HCT116 (cell line): ENCODE measurements around the gene MAP4K4. TPM values are rescaled to one million over a fixed set of nuclear protein-coding genes. Genes with fewer than 3 reads are reported as not detected.

Experiments used
- ATAC-seq: fragments of 200-7000 bp; cut with Tn5 transposase; 2 replicates; pipeline ENCODE4 v1.9.1; 2020; ENCODE audit warnings: mild to moderate bottlenecking, moderate library complexity
- BruUV-seq: library from RNA; stranded (reverse); fragments of 400-500 nt; replicated peaks from 2 replicates; lab custom pipeline; 2021; lab: Mats Ljungman, UMichigan
- CTCF ChIA-PET: fragments of 300-600 bp; sonication (Branson Sonifier 250); formaldehyde crosslinking; loops from one replicate; lab custom pipeline; 2021; ENCODE audit warnings: antibody characterized with exemption; lab: Charles Lee
- POLR2A ChIA-PET: fragments of 300-600, 350-600 bp; sonication (Branson Sonifier 250); formaldehyde crosslinking; loops from one replicate; lab custom pipeline; 2021; ENCODE audit warnings: antibody characterized with exemption; lab: Charles Lee
- RAD21 ChIA-PET, 2 experiments: fragments of 300-600 bp; sonication (Branson Sonifier 250); formaldehyde crosslinking; loops; one replicate each; lab custom pipeline; 2023; ENCODE audit warnings: low total read pairs in 2 of 2; ENCODE audit not compliant: uncharacterized antibody in 2 of 2, unreplicated experiment in 2 of 2, low non-redundant PET in 1 of 2; lab: Charles Lee
- DNase-seq: peaks from one replicate; pipeline ENCODE4 v3.0.0-alpha.2; 2010; ENCODE audit warnings: low read depth, low spot score
- H2AFZ ChIP-seq: fragments of 200-600 bp; shearing (Covaris generic), sonication (generic); 2 replicates; pipeline ENCODE4 v1.6.1; 2017; ENCODE audit warnings: low read depth, mixed run types, mixed read lengths, antibody characterized with exemption, low read length; ENCODE audit not compliant: poor library complexity, severe bottlenecking
- H3K27ac ChIP-seq: 2 replicates; pipeline ENCODE4 v1.5.1; 2012; ENCODE audit warnings: low read depth, low read length
- H3K27me3 ChIP-seq: fragments of 200-600 bp; sonication (generic); 2 replicates; pipeline ENCODE4 v1.6.1; 2016; ENCODE audit warnings: mixed run types, low read length, mixed read lengths; ENCODE audit not compliant: insufficient read depth
- H3K36me3 ChIP-seq, 2 experiments: fragments of 200-500 bp in 1 of 2; fragments of 200-600 bp in 1 of 2; sonication (Bioruptor generic) in 1 of 2; sonication (generic) in 1 of 2; 2 replicates each; pipeline versions ENCODE4 v1.5.1 to v1.6.1; 2014 to 2016; ENCODE audit warnings: low read length in 2 of 2, inconsistent platforms in 1 of 2, mixed read lengths in 1 of 2, mixed run types in 1 of 2; ENCODE audit not compliant: insufficient read depth in 2 of 2, control insufficient read depth in 1 of 2
- H3K4me1 ChIP-seq, 2 experiments: fragments of 200-600 bp in 1 of 2; sonication (generic) in 1 of 2; 2 replicates each; pipeline versions ENCODE4 v1.5.1 to v1.6.1; 2012 to 2017; ENCODE audit warnings: low read length in 2 of 2, inconsistent platforms in 1 of 2, mild to moderate bottlenecking in 1 of 2, mixed read lengths in 1 of 2, mixed run types in 1 of 2, moderate library complexity in 1 of 2; ENCODE audit not compliant: insufficient read depth in 2 of 2, control insufficient read depth in 1 of 2
- H3K4me2 ChIP-seq: fragments of 200-600 bp; sonication (generic); 2 replicates; pipeline ENCODE4 v1.6.1; 2017; ENCODE audit warnings: mixed run types, low read length, mixed read lengths
- H3K4me3 ChIP-seq, 2 experiments: fragments of 200-600 bp in 1 of 2; sonication (generic) in 1 of 2; replicated peaks in 1 of 2; 2 replicates each; pipeline ENCODE4 v1.5.1; 2011 to 2016; ENCODE audit warnings: low read length in 2 of 2, control low read depth in 1 of 2, low read depth in 1 of 2, mild to moderate bottlenecking in 1 of 2, mixed read lengths in 1 of 2, mixed run types in 1 of 2
- H3K79me2 ChIP-seq: fragments of 200-600 bp; sonication (generic); 2 replicates; pipeline ENCODE4 v1.6.1; 2017; ENCODE audit warnings: mild to moderate bottlenecking, mixed run types, low read length, moderate library complexity, mixed read lengths; ENCODE audit not compliant: insufficient read depth
- H3K9ac ChIP-seq: fragments of 200-600 bp; sonication (generic); 2 replicates; pipeline ENCODE4 v1.6.1; 2016; ENCODE audit warnings: low read length, mixed read lengths
- H3K9me2 ChIP-seq: fragments of 200-600 bp; sonication (generic), shearing (Covaris generic); 2 replicates; pipeline ENCODE4 v1.6.1; 2017; ENCODE audit warnings: mixed run types, mild to moderate bottlenecking, moderate library complexity; ENCODE audit not compliant: insufficient read depth
- H3K9me3 ChIP-seq, 2 experiments: fragments of 200-500 bp in 1 of 2; fragments of 200-600 bp in 1 of 2; sonication (Bioruptor generic) in 1 of 2; sonication (generic) in 1 of 2; 2 replicates each; pipeline ENCODE4 v1.6.1; 2014 to 2017; ENCODE audit warnings: low read length in 2 of 2, mixed read lengths in 2 of 2, inconsistent platforms in 1 of 2, low read depth in 1 of 2, mild to moderate bottlenecking in 1 of 2, mixed run types in 1 of 2, moderate library complexity in 1 of 2; ENCODE audit not compliant: control insufficient read depth in 1 of 2, insufficient read depth in 1 of 2
- H4K20me1 ChIP-seq: fragments of 200-600 bp; sonication (generic), shearing (Covaris generic); 2 replicates; pipeline ENCODE4 v1.6.1; 2017; ENCODE audit warnings: mixed run types, mild to moderate bottlenecking, moderate library complexity; ENCODE audit not compliant: insufficient read depth
- EZH2 ChIP-seq: fragments of 200-600 bp; sonication (generic); IDR thresholded peaks from 2 replicates; pipeline ENCODE4 v1.6.1; 2017; ENCODE audit warnings: antibody characterized with exemption, mixed run types
- EZH2phosphoT487 ChIP-seq: fragments of 200-600 bp; IDR thresholded peaks from 2 replicates; pipeline ENCODE4 v1.6.1; 2018; ENCODE audit warnings: antibody characterized with exemption, borderline replicate concordance
- RAD21 ChIP-seq: IDR thresholded peaks from 2 replicates; pipeline ENCODE4 v1.6.1; 2012; ENCODE audit warnings: low read depth, mild to moderate bottlenecking
- SP1 ChIP-seq: IDR thresholded peaks from 2 replicates; pipeline ENCODE4 v1.6.1; 2012; ENCODE audit warnings: low read depth
- SRF ChIP-seq: IDR thresholded peaks from 2 replicates; pipeline ENCODE4 v1.6.1; 2012; ENCODE audit warnings: low read depth
- TCF7L2 ChIP-seq: IDR thresholded peaks from 2 replicates; pipeline ENCODE4 v1.7.0; 2011; ENCODE audit warnings: borderline replicate concordance, inconsistent platforms; ENCODE audit not compliant: insufficient read depth, insufficient read length; ENCODE audit errors: extremely low read depth
- ZFX ChIP-seq: fragments of 450-650 bp; IDR thresholded peaks from 2 replicates; pipeline ENCODE4 v1.6.1; 2017
- ZNF274 ChIP-seq: fragments of 200-500 bp; sonication (Bioruptor generic); IDR thresholded peaks from 2 replicates; pipeline ENCODE4 v1.6.1; 2014; ENCODE audit warnings: mild to moderate bottlenecking, low read depth, low read length, inconsistent platforms
- intact Hi-C: fragments of 100-400 bp; cut with micrococcal nuclease; formaldehyde crosslinking; loops from 2 replicates; pipeline ENCODE4 v1.10.0; 2022
- total RNA-seq: library from RNA; stranded (reverse); gene quantifications from one replicate; pipeline ENCODE4 v1.2.1, GENCODE V29; 2021; ENCODE audit not compliant: unreplicated experiment
- TF ChIP-seq, protein P1 (sequence below), 3 experiments: fragments of 200-600 bp in 1 of 3; sonication (generic) in 1 of 3; IDR thresholded peaks in 2 of 3; conservative IDR thresholded peaks in 1 of 3; 2 replicates each; pipeline ENCODE4 v1.5.1; 2012 to 2017; ENCODE audit warnings: low read depth in 2 of 3, low read length in 2 of 3, antibody characterized with exemption in 1 of 3, borderline replicate concordance in 1 of 3, control low read depth in 1 of 3, mild to moderate bottlenecking in 1 of 3, mixed read lengths in 1 of 3, mixed run types in 1 of 3, moderate library complexity in 1 of 3; ENCODE audit not compliant: insufficient read depth in 1 of 3
- TF ChIP-seq, protein P2 (sequence below): IDR thresholded peaks from 2 replicates; pipeline ENCODE4 v1.6.1; 2012

The MAP4K4 gene
- total RNA-seq, 1 experiment from 2014 or later = 62.3 TPM

DNA sequence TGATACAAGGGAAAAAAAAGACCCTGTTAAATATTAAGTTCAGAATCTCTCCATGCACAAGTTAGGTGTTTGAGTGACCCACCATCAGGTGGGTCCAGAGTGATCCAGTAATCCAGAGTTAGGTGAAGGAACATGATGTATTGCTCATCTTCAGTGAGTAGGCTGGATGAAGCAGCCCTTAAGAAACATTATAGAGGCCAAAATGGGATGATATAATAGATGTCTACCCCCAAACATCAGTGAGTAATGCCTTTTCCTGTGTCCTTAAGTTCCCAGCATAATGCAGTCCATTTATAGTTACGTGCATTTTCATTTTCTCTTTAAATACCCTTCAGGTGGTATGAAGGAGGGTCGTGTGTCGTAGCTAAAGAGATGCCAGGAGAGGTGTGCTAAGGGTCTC is 89.6 kb downstream of the MAP4K4 start:
- no peak overlapping the region for H3K4me3 ChIP-seq
- no TSS peak for BruUV-seq
- TF ChIP-seq, protein P1, sequence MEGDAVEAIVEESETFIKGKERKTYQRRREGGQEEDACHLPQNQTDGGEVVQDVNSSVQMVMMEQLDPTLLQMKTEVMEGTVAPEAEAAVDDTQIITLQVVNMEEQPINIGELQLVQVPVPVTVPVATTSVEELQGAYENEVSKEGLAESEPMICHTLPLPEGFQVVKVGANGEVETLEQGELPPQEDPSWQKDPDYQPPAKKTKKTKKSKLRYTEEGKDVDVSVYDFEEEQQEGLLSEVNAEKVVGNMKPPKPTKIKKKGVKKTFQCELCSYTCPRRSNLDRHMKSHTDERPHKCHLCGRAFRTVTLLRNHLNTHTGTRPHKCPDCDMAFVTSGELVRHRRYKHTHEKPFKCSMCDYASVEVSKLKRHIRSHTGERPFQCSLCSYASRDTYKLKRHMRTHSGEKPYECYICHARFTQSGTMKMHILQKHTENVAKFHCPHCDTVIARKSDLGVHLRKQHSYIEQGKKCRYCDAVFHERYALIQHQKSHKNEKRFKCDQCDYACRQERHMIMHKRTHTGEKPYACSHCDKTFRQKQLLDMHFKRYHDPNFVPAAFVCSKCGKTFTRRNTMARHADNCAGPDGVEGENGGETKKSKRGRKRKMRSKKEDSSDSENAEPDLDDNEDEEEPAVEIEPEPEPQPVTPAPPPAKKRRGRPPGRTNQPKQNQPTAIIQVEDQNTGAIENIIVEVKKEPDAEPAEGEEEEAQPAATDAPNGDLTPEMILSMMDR (IDR thresholded peaks at IDR 0.05 in 2 of 3, conservative IDR thresholded peaks at IDR 0.05 in 1 of 3; ENCODE audit: borderline replicate concordance in 1 of 3, insufficient read depth in 1 of 3, low read depth in 2 of 3, low read length in 2 of 3) = no peak
- TF ChIP-seq SP1 (no peak), SRF (no peak), EZH2 (no peak), TCF7L2 (no peak), ZNF274 (no peak), EZH2phosphoT487 (no peak), ZFX (no peak)
- CTCF ChIA-PET = no interaction called here
- H3K9me3 ChIP-seq = no peaks in the 10 kb centered on the region
- no peaks in the 10 kb centered on the region for H3K9me2 ChIP-seq
- RAD21 ChIA-PET = no interaction called here
- ATAC-seq (no peak), DNase-seq (no peak)
- no peak overlapping the region for H2AFZ ChIP-seq
- H3K9ac ChIP-seq = no peak overlapping the region
- H3K27me3 ChIP-seq = no peaks in the 10 kb centered on the region
- H3K4me2 ChIP-seq = no peak overlapping the region
- H3K27ac ChIP-seq = no peak overlapping the region
- intact Hi-C loops = no loop called here
- POLR2A ChIA-PET = no interaction called here
- peaks cover 7 to 14% of the 10 kb centered on the region in 2 experiments; a peak in 3 of 4 replicates for H3K4me1 ChIP-seq
- peaks cover 0 to 4% of the 10 kb centered on the region in 2 experiments; a peak in 1 of 4 replicates for H3K36me3 ChIP-seq
- no peaks in the 10 kb centered on the region; the same call in 1 of the 2 replicates for H4K20me1 ChIP-seq
- peaks cover 71% of the 10 kb centered on the region for H3K79me2 ChIP-seq

DNA sequence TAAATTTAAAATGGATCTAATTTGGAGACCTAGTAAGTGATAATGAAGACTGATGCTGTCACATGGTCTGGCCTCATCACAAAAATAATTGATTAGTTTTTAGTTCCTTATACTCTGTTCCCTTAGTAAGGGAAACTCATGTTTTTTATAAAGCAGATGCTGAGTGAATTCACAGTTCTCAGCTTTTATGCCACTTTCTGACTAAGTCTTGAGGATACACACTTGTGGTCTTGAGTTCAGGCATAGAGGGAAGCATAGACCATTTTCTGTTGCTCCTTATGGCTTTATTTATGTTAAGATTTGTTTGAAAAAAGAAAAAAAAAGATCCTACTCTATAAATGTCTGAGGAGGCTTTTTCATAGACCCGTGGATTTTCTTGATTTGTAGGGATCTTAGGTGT is 91.1 kb downstream of the MAP4K4 start:
- peaks cover 7 to 14% of the 10 kb centered on the region in 2 experiments; a peak in 3 of 4 replicates for H3K4me1 ChIP-seq
- CTCF ChIA-PET = interaction anchor here (1.4 kb wide), 1 partner anchor 18 kb away, joined by 3 read pairs; no protein-coding TSS in a partner anchor

More for the DNA sequence above, 91.1 kb downstream of the MAP4K4 start:
- no peaks in the 10 kb centered on the region for H3K27me3 ChIP-seq
- no peak overlapping the region for H3K4me3 ChIP-seq
- POLR2A ChIA-PET = no interaction called here
- H3K9ac ChIP-seq = no peak overlapping the region
- H3K79me2 ChIP-seq = peaks cover 57% of the 10 kb centered on the region
- ATAC-seq = no peak
- H4K20me1 ChIP-seq = no peaks in the 10 kb centered on the region; the same call in 1 of the 2 replicates
- no peak for TF ChIP-seq RAD21
- TF ChIP-seq, protein P2, sequence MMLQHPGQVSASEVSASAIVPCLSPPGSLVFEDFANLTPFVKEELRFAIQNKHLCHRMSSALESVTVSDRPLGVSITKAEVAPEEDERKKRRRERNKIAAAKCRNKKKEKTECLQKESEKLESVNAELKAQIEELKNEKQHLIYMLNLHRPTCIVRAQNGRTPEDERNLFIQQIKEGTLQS = no peak
- TF ChIP-seq, protein P1 (IDR thresholded peaks at IDR 0.05 in 2 of 3, conservative IDR thresholded peaks at IDR 0.05 in 1 of 3; ENCODE audit: borderline replicate concordance in 1 of 3, insufficient read depth in 1 of 3, low read depth in 2 of 3, low read length in 2 of 3) = no peak
- no peak overlapping the region for H3K4me2 ChIP-seq
- peaks cover 0 to 4% of the 10 kb centered on the region in 2 experiments; a peak in 1 of 4 replicates for H3K36me3 ChIP-seq
- intact Hi-C loops = no loop called here
- no peaks in the 10 kb centered on the region for H3K9me2 ChIP-seq
- no peak overlapping the region for H2AFZ ChIP-seq
- no peak for DNase-seq
- no TSS peak for BruUV-seq
- H3K27ac ChIP-seq = no peak overlapping the region
- RAD21 ChIA-PET = no interaction called here
- no peaks in the 10 kb centered on the region for H3K9me3 ChIP-seq
